GM18867 (cell line): ENCODE measurements around the gene PRR14.
A peak's percentile ranks its signal among the peaks of the same experiment; 100 is the strongest.

Experiments used
- ATAC-seq: cut with Tn5 transposase; IDR thresholded peaks from one replicate; pipeline ENCODE4 v1.9.1; 2021; ENCODE audit warnings: mild to moderate bottlenecking, moderate library complexity; ENCODE audit not compliant: unreplicated experiment

PRR14 gene

DNA sequence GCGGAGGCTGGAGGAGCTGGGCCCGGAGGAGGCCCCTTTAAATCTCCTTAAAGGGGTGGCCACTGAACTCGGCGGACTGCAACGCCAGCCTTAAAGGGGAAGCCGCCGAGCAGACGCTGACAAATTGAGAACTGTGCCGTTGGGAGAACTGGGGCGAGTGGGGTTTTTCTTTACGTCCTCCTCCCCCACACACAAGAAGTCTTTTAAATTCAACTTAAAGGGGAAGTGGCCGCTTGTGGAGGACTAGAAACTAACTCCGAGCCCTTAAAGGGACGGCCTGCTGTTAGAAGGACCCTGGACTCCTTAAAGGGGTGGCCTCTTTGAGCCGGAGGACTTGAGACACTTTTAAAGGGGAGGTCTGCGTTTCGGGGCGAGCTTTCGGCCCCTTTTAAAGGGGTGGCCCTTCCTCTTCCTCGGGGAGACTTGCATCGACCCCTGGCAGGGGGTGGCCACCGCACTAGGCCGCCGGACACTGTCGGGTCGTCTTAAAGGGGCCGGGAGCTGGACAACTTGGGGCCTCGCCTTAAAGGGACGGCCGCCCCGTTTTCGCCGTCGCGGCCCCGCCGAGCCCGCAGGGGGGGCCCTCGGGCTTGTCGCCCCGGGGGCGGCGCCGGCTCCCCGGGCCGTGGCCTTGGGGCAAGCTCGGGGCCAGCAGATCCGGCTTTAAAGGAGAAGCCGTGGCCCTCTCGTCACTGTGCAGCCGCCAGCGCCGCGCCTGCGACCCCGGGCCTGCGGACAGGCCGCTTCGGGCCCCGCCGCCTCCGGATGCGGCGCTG, 8.2 kb downstream of the PRR14 start:
- ATAC-seq = peak; percentile 27

DNA sequence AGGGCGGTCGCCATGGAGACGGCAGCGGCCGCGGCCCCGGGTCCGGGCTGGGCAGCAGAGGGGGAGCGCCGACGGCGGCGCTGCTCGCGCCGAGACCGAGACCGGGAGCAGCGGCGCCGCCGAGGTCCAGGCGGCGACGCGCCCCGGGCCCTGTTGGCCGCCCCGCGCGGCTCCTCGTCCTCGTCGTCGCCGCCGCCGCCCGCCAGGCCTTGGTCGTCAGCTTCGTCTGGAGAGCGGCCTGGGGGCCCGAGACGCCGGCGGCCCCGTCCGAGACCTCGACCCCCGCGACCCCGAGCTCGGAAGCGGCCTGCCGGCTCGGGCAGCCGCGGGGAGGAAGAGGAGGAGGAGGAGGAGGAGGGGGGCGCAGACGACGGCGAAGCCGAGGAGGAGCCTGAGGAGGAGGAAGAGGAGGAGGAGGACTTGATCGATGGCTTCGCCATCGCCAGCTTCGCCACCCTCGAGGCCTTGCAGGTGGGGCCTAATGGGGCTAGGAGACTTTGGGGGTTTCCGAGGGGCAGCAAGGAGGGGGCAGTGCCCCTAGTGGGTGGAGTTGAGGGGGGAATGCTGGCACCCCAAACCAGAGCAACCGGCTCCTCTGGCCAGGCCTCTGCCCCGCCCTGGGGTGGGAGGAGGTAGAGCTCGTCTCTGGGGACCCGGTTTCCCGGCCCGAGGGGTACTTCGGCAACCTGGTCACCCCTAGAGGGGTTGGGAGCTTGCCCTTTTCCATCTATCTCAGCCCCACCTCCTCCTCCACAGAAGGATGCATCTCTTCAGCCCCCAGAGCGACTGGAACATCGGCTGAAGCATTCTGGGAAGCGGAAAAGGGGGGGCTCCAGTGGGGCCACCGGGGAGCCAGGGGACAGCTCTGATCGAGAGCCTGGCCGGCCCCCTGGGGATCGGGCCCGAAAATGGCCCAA, 9.0 kb downstream of the PRR14 start:
- no peak for ATAC-seq

- ATAC-seq = no peak
Observed at GRCh38 chr16:30660424-30661261, 9.9 kb downstream of the PRR14 start.

DNA sequence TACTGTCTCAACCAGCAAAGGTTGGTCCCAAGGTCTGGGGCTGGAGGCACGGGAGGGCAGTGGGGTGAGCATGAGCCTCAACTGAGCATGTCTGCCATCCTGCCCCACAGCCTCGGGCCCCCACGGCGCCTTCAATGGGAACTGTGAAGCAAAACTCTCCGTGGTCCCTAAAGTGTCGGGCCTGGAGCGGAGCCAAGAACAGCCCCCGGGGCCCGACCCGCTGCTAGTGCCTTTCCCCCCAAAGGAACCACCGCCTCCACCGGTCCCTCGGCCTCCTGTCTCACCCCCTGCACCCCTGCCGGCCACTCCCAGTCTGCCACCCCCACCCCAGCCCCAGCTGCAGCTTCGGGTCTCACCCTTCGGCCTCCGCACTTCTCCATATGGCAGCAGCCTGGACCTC, 11.7 kb downstream of the PRR14 start:
- ATAC-seq = no peak

GRCh38 chr16:30663038-30663437, 12.3 kb downstream of the PRR14 start:
- ATAC-seq = no peak

DNA sequence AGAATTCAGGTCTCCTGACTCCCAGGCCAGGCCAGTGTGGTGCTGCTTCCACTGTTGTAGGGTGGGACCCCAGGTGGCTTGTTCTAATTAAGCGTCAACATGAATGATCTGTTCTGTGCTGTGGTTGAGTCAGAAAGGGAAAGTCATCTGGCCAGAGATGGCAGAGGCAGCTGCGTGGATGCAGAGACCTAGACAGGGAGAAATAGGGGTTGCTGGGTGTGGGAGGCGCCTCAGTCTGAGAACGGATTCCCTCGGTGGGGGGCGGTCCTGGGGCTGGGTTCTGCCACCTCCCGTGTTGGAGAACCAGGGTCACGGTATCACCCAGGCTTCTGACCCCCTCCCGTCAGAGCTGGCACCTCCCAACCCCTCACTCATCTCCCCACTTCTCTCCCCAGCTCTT, 13.1 kb downstream of the PRR14 start:
- ATAC-seq = no peak

GRCh38 chr16:30664616-30665109, 13.9 kb downstream of the PRR14 start:
- ATAC-seq = no peak

- no peak for ATAC-seq
Observed at GRCh38 chr16:30665155-30665829, 14.5 kb downstream of the PRR14 start.

- ATAC-seq = no peak
Observed at GRCh38 chr16:30665830-30666190, 15.1 kb downstream of the PRR14 start.

DNA sequence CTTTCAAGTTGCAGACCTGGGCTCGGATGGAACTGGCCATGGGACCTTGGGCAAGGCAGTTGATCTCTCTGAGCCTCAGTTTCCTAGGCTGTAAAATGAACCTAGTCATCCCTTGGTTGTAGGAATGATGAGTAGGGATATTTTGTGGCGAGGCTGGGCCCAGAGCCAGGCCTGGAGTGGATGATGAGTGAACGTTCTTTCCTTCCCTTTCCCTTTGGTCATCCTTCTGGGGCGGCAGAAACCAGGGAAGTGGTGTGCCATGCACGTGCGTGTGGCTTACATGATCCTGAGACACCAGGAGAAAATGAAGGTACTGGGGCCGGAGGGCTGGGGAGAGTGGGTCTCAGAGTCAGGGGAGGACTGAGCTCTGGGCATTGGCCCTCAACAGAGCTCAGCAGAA, 15.9 kb downstream of the PRR14 start:
- ATAC-seq = no peak

- ATAC-seq = no peak
Observed at GRCh38 chr16:30667361-30667905, 16.7 kb downstream of the PRR14 start.

GRCh38 chr16:30668393-30668792, 17.6 kb downstream of the PRR14 start:
- ATAC-seq = no peak

DNA sequence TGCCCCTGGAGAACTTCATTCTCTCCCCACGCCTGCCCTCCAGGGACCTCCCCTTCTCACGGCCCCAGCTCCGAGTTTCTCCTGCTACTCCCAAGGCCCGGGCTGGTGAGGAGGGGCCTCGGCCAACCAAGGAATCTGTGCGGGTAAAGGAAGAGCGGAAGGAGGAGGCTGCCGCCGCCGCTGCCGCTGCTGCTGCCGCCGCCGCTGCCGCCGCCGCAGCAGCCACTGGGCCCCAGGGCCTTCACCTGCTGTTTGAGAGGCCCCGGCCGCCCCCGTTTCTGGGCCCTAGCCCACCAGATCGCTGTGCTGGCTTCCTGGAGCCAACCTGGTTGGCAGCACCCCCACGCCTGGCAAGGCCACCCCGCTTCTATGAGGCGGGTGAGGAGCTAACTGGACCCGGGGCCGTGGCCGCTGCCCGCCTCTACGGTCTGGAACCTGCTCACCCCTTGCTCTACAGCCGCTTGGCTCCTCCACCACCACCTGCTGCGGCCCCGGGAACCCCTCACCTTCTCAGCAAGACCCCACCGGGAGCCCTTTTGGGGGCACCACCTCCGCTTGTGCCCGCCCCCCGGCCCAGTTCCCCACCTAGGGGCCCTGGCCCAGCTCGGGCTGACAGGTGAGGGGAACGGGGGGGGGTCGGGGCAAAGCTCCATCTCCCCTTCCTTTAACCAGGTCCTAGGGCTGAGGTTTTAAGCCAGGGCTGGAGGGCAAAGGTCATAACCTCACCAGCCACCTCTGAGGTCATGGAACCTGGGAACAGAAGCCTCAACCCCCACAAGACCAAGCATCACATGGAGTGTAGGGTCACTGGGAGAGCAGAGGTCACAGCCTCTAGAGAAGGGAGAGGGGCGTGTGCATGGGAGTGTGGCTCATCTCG, 18.5 kb downstream of the PRR14 start:
- ATAC-seq = no peak

- ATAC-seq = no peak
Observed at GRCh38 chr16:30669903-30670824, 19.4 kb downstream of the PRR14 start.

DNA sequence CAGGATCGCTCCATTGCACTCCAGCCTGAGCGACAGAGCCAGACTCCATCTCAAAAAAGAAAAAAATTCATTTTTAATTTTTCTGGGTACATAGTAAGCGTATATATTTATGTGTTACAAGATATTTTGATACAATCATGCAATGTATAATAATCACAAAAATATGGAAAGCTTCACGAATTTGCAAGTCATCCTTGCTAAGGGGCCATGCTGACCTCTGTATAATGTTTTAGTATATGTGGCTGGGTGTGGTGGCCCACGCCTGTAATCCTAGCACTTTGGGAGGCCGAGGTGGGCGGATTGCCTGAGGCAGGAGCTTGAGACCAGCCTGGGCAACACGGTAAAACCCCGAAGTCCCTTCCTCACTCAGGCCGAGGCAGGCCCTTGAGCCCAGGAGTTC, 24.4 kb downstream of the PRR14 start:
- ATAC-seq = no peak

GRCh38 chr16:30677931-30678585, 27.3 kb downstream of the PRR14 start:
- ATAC-seq = no peak

DNA sequence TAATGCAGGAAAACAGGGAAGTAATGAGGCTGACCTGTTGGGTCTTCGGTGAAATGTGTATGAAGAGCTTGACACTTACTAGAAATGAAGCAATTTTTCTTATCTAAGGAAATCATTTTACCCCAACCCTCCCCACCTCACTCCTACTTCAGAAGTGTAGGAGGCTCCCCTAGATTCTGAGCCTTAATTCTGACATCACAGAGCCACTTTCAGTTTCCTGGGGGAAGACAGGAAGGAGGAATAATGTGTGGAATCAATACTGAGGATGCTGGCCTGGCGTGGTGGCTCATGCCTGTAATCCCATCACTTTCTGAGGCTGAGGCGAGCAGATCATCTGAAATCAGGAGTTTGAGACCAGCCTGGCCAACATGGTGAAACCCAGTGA, 27.8 kb downstream of the PRR14 start:
- ATAC-seq = no peak

GRCh38 chr16:30680326-30680725, 29.6 kb downstream of the PRR14 start:
- ATAC-seq = no peak
